GM21529 (cell line): ENCODE results near the gene HK3.
"Not testable (repeated sequence)": the region's sequence is repeated elsewhere in the genome, so short reads cannot be mapped to it uniquely, and the experiment has no call there.

Experiments
- ATAC-seq: cut with Tn5 transposase; IDR thresholded peaks from one replicate; pipeline ENCODE4 v1.9.1; 2021; ENCODE audit not compliant: unreplicated experiment

Gene HK3

GRCh38 chr5:176870644-176871043 is 28.5 kb downstream of the HK3 start:
- not testable (repeated sequence) for ATAC-seq

DNA sequence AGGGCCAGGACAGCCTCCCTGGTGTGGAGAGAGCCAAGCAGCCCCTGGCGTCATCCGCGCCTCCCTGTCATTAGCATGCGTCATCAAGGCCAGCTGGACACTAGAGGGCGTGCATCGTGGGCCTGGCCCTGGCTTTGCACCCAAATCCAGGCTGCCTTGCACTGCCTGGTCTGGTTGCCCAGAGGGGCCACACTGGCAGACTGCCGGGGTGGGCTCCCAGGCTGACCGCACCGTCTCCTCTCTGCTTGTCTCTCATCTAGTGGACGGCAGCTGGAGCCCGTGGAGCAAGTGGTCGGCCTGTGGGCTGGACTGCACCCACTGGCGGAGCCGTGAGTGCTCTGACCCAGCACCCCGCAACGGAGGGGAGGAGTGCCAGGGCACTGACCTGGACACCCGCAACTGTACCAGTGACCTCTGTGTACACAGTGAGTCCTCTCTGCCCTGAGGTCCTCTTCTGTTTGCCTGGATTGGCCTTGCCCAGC is 29.0 kb downstream of the HK3 start:
- no peak for ATAC-seq

- ATAC-seq: no peak
These were observed 29.5 kb downstream of the HK3 start for GRCh38 chr5:176869501-176870109.

DNA sequence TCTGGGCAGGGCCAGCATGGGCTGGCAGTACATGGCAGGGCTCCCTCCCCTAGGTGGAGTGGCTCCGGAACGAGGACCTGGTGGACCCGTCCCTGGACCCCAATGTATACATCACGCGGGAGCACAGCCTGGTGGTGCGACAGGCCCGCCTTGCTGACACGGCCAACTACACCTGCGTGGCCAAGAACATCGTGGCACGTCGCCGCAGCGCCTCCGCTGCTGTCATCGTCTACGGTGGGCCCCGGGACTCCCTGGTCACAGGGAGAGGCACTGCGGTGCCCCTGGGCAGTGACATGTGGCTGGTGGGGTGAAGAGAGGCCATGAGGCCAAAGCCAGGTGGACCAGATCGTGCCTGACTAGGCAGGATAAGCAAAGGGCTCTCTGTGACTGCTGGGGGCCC is 30.4 kb downstream of the HK3 start:
- no peak for ATAC-seq

DNA sequence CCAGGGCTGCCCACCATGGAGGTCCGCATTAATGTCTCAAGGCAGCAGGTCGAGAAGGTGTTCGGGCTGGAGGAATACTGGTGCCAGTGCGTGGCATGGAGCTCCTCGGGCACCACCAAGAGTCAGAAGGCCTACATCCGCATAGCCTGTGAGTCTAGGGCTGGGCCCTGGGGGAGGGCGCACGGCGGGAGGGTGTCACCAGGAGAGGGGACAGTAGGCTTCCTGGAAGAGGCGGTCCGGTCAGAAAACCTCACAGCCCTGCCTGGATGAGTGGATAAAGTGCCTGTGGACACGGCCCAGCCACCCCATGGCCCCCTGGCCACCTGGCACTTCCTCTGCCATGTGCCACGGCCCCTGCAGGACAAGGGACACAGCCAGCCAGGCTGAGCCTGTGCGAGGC is 31.0 kb downstream of the HK3 start:
- ATAC-seq: no peak

GRCh38 chr5:176866707-176867310 is 32.3 kb downstream of the HK3 start:
- ATAC-seq: no peak

GRCh38 chr5:176865964-176866363 is 33.2 kb downstream of the HK3 start:
- no peak for ATAC-seq

DNA sequence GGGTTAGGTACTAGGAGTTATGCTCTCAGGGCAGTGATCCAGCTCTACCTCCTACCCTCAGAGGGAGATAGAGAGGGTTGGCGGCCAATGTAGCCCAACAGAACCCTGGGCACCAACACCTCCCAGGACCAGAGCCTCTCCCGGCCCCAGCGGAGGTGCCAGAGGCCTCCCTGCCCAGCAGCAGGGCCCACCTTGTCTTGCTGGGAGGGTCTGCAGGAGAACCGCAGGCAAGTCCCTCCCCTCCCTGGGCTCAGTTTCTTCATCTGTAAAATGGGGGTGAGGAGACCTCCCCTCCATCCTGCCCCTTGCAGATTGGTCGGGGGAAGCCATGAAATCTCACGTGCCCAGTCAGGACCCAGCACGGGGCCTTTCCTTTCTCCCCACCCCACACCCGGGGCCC is 34.4 kb downstream of the HK3 start:
- no peak for ATAC-seq

DNA sequence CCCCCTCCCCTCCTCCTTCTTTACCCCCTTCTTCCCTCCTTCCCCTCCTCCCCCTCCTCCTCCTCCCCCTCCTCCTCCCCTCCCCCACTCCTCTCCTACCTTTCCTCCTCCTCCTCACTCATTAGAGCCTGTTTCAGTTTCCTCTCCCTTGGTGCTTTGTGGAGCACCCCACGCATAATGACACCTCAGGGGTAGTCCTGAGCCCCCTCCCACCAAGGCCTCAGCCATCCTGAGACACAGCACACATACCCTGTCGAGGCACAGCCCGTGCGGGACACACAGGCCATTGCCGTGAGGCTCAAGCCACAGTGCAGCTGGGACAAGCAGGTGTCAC is 35.4 kb downstream of the HK3 start:
- ATAC-seq: no peak

GRCh38 chr5:176863041-176863764 is 35.9 kb downstream of the HK3 start:
- no peak for ATAC-seq

DNA sequence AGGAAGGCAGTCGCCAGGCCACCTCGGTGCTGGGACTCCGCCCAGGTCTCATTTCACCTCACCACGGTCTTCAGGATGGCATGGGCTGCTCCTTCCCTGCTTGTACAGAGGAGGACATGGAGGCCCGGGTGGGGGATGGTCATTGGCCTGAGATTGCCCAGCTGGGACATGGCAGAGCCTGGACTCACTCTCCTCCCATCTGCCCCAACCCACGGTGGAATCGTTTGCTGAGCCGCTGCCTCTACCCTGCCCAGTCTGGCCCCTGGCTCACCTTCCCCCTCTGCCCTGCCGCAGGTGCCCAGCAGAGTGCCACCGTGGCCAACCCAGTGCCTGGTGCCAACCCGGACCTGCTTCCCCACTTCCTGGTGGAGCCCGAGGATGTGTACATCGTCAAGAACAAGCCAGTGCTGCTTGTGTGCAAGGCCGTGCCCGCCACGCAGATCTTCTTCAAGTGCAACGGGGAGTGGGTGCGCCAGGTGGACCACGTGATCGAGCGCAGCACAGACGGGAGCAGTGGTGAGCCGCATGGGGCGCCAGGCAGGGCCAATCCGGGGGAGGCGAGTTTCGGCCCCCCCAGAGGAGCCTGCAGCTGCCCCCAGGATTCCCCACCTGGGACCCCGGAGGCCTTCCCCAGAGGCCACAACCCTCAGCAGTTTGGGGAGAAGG is 36.7 kb downstream of the HK3 start:
- ATAC-seq: no peak

DNA sequence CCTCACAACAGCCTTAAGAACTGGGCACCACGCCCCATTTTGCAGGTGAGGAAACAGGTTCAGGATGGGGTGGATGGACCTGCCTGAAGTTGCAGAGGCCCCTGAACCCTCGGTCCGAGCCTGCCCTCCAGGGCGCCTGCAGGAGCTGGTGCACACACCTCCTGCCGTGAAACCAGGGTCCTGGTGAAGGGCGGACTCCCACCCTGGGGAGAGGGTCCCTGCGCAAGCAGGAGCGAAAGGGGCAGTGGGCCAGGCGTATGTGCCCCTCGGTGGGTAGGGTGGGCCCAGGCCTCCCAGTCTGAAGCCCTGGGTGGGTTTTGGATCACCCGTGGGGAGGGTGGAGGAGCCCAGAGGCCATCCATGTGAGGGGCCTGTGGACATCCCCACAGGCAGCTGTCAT is 37.9 kb downstream of the HK3 start:
- ATAC-seq: no peak

DNA sequence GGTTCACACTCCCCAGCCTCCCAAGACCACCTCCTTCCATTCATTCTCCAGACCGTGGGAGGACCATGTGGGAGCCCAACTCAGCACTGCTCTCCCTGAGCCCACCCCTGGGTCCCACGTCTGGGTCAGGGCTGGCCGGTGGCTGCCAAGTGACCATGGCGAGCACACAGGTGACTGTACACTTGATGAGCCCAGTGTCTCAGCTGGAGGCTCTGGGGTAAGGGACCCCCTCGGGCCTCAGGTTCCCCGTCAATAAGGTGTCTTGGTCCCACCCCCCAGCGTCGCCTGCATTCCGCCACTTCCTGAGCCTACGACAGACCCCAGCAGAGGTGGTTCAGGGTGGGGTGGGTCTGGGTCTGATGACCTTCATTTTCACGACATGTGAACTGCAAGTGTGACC is 38.8 kb downstream of the HK3 start:
- no peak for ATAC-seq

DNA sequence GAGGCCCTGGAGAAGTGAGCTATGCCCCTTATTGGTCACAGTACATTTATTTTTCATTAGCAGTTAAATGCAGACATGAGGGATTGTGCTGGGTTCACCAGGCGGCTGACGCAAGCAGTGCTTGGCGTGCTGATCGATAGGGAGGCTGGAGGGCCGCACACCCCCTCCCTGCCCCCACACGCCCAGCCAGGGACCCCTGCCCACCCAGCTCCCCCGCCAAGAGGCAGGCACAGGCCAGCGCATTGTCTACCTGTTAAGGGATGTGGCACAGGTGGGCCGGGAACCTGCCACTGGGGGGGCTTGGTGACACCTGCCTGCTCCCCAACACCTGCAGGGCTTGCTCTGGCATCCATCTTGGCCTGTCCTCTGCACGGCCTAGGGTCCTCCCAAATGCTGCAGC is 39.2 kb downstream of the HK3 start:
- ATAC-seq: no peak

DNA sequence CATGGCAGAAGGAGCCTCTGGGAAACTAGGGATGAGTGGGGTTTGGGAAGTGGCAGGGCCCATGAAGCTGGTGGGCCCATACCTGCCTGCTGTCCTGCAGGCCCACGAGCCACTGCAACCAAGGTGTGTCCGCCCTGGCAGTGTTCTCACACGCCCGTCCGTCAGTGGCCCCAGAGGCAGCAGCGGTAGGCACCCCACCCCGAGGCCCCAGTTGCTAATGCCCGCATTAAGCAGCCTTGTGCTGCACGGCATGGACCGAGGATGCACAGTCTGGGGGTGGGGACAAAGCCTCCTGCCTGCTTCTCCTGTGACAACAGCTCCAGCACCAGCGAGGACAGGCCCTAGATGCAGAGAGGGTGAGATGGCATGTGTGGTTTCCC is 41.3 kb downstream of the HK3 start:
- ATAC-seq: no peak

DNA sequence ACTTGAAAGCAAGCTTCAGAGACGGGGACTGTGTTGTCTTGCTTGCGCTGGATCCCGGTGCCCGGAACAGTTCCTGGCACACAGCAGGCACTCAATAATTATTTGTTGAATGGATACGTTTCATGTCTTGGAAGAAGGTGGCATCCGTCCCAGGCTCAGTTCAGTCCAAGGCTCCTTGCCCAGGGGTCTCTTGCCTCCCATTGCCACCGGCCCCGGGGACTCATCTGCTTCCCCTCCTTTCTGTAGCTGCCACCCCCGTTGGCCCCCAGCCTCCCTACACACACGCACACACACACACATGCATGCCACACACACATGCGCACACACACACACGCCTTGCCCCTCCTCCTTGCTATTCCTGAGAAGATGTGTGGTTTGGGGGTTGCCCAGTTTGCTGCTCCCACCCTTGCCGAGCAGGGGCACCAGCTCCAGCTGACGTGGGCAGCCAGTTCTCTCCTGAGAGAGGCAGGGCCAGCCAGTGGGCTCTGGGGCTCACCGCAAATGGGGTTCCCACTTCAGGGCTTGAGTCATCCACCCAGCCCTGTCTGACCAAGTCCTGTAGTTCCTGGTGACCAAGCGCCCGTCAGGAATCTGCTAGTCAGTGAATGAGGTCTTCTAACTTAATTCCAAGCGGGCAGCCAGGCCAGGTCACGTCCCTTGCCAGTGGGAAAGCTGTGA is 41.8 kb downstream of the HK3 start:
- ATAC-seq: no peak

- ATAC-seq: no peak
These were observed 42.4 kb downstream of the HK3 start for GRCh38 chr5:176856746-176857145.

DNA sequence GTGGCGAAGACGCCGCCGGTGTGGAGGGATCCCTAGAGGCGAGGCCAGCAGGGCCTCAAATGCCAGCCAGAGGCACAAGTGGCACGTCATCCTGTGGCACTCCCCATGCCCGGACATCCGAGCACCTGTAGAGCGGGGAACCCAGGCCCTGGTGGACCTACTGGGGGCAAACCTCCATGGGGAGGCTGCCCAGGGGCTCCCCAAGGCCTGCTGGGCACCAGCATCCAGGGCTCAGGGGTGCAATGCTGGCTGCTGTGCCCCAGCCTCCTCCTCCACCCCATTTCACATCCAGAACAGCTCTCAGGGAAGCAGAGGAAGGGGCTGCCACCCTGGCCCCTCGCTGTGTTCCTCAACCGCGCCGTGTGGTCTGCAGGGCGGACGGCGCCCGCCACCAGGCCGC is 43.5 kb downstream of the HK3 start:
- no peak for ATAC-seq

DNA sequence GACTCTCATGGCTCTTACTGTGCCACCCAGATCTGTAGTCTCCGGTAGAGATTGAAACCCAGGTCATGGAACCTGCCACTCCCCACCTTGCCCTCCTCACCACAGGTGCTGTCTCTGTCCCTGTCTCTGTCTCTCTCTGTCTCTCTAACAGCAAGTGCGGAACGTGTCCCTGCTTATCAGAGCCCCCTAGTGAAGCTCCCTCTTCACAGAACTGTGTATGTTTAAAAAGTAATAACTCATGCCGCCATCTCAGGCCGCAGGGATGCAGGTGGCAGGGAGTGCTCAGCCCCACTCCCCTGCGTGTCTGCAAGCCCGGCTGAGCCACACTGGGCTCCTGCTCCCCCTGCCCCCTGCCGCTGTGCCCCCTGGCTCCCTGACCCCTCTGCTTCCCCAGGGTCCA is 45.0 kb downstream of the HK3 start:
- no peak for ATAC-seq

DNA sequence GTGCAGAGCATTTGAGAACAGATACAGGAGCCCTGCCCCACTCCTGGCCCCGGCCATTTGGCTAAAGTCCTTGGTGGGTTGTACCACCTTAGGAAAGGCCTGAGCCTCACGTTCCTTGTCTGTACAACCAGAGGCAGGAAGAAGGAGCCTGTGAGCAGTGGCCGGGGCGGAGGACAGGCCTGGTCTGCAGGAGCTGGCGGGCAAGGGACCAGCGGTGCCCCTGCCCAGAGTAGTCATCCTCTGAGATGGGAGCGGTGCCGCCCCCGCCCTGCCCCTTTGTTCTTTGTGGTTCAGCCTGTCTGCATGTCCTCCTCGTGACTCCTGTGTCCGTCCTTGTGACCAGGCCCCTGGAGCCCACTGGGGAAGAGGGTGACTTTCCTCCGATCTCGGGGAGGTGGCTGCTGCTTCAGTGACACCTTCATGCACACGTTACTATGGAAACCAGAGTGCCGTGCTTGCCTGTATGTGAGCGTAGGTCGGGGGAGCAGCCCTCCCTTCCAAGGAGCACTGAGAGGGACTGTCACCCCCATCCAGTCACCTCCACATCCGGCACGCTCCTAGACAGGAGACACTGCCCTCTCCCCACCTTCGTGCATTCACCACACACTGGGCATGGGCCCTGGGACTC is 45.9 kb downstream of the HK3 start:
- ATAC-seq: no peak
